PC-3 (cell line): ENCODE measurements around the gene SPINK4.

Source experiments
- EZH2 ChIP-seq: fragments of 300-600 bp; sonication (generic); IDR thresholded peaks from one replicate; pipeline ENCODE4 v1.6.1; 2017; ENCODE audit warnings: antibody characterized with exemption, mild to moderate bottlenecking, low read length; ENCODE audit not compliant: unreplicated experiment
- EZH2phosphoT487 ChIP-seq: fragments of 300-600 bp; sonication (generic); IDR thresholded peaks from 2 replicates; pipeline ENCODE4 v1.6.1; 2018; ENCODE audit warnings: mild to moderate bottlenecking, antibody characterized with exemption, low read length, borderline replicate concordance
- TF ChIP-seq, protein P1 (sequence below): fragments of 300-600 bp; sonication (generic); conservative IDR thresholded peaks from 2 replicates; pipeline ENCODE4 v1.5.1; 2017; ENCODE audit warnings: antibody characterized with exemption, low read depth, mild to moderate bottlenecking, low read length

DNA sequence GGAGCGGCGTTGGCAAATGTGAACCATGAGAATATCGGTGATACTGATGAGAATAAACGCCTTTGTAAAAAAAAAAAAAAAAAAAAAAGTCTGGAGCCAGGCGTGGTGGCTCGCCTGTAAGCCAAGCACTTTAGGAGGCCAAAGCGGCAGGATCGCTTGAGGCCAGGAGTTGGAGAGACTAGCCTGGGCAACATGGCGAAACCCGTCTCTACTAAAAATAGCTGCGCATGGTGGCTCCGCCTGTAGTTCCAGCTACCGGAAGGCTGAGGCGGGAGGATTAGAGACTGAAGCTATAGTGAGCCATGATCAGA is 49.9 kb downstream of the SPINK4 start:
- TF ChIP-seq, protein P1, sequence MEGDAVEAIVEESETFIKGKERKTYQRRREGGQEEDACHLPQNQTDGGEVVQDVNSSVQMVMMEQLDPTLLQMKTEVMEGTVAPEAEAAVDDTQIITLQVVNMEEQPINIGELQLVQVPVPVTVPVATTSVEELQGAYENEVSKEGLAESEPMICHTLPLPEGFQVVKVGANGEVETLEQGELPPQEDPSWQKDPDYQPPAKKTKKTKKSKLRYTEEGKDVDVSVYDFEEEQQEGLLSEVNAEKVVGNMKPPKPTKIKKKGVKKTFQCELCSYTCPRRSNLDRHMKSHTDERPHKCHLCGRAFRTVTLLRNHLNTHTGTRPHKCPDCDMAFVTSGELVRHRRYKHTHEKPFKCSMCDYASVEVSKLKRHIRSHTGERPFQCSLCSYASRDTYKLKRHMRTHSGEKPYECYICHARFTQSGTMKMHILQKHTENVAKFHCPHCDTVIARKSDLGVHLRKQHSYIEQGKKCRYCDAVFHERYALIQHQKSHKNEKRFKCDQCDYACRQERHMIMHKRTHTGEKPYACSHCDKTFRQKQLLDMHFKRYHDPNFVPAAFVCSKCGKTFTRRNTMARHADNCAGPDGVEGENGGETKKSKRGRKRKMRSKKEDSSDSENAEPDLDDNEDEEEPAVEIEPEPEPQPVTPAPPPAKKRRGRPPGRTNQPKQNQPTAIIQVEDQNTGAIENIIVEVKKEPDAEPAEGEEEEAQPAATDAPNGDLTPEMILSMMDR = no peak
- TF ChIP-seq EZH2phosphoT487 (no peak), EZH2 (no peak)
